Fibroblast of skin of right quadriceps (primary cell): Measurements from ENCODE around the gene L3MBTL4.

Source experiments
- DNase-seq: peaks from one replicate; pipeline ENCODE4 v3.0.0-alpha.2; 2013

Gene L3MBTL4

DNA sequence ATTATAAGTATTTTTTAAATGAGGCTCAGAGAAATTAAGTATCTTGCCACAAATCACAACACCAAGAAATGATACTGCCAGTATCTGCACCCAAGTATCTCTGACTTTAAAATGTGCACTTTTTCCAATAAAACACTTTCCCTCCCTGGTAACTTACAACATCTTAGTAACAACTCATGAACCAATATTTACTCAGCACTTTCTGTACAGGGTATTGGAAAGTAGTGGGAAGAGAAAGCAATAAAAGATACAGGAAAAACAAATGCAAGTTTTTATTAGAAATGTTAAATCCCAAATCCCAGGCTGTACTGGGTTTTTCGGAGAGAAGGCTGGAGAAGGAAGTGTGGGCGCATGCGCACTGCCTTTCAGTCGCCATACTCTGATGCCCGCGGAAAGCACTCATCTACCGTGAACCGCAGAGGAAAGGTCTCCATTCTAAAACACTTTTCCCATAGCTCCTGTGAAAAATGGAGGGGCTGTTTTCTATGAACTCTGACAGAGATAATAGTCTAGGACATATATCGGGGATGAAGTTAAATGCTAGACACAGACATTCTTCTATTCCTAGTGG lies 52.1 kb downstream of the L3MBTL4 start:
- no peak for DNase-seq

DNA sequence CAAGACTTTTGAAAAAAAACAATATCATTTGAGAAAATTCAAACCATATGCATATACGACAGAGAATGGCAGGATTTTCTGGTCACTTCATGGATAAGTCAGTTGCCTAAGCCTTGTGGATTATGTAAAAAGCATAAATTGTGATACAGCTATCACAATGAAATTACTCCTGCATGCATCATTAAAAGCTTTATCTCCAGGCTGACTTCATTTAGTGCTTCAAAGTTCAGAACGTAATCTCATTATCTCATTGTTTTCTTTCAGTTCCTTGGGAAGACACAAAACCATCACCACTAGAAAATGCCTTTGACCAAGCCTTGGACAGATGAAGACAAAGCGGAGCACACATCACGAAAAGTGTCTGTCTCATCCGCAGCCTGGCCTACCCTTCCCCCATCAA lies 57.0 kb downstream of the L3MBTL4 start:
- DNase-seq, result no peak

DNA sequence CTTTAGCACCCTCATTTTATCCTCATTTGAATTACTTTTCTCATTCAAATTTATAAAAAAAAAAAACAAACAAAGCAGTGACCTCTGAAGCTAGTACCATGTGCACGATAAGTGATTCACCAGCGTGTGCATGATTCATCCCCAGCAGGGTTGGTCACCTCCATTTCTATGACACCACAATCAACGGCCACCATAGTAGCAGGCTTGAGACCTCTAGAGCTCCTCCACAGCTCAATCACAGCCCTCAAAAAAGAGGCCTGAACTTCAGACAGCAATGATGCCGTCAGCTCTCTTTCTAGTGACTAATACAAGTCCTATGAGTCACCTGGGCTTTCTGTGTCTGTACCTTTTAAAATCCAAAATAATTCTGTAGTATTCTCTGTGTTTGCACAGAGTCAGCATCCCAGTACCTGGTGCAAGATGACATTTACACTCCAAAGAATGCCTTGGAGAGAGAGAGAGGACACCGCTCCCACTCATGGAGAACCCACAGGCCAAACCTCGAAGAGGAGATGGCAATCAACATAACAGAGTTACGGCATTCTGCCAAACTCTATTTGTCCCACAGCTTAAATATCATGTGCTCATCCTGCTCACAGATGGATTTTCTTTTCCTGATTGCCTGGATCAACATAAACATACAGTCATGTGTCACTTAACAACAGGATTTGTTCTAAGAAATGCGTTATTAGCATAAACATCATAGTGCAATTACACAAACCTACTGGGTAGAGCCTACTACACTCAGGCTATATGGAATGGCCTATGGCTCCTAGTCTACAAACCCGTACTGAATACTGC lies 58.7 kb downstream of the L3MBTL4 start:
- DNase-seq, result peak; percentile 36

DNA sequence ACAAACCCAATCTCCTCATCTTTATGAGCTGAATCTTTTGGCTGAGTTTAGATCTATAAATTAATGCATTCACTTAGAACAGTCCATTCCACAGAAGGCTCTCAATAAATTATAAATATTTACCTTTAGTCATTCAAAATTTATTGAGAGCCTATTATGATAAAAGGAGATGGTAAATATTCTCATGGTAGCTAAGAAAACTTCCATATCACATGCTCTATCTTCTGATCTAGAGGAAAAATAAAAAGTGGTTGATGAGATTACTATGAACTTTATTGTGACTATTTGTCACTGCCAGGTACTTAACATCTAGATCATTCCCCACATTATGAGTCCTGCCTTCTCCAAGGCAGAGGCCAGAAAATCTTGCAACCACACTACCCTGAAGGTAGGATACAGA lies 62.4 kb downstream of the L3MBTL4 start:
- no peak for DNase-seq

DNA sequence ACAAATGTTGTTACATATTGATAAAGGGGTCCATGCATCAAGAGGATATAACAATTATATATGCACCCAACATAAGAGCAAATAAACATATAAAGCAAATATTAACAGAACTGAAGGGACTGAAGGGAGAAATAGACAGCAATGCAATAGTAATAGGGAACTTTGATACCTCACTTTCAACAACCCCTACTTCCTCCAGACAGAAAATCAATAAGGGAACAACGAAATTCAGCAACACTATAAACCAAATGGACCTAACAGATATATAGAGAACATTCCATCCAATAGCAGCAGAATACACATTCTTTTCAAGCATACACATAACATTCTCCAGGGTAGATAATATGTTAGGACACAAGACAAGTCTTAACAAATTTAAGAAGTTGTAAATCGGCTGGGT lies 71.7 kb downstream of the L3MBTL4 start:
- DNase-seq, result no peak

DNA sequence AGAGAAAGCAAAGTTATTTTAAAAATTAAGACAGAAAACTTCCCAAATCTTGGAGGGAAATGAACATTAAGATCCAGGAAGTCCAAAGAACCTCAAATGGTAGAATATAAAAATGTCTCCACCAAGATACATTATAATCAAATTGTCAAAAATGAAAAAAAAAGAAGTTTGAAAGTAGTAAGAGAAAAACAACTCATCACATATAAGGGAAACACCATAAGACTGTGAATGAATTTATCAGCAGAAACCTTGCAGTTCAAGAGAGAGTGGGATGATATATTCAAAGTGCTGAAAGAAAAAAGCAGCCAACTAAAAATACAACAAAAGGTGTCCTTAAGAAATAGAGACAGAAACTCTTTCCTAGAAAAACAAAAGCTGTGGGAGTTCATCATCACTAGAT lies 73.0 kb downstream of the L3MBTL4 start:
- DNase-seq, result no peak

DNA sequence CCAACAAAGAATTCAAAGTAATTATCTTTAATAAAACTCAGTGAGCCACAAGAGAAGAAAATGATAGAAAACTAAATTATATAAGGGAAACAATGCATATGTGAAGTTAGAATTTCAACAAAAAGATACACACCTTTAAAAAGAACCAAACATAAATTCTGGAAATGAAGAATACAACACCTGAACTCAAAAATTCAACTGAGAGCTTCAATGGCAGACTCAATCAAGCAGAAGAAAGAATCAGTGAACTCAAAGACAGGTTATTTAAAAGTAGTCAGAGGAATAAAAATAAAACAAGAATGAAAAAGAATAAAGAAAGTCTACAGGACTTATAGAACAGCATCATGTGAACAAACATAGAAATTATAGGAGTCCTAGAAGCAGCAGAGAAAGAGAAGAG lies 73.4 kb downstream of the L3MBTL4 start:
- DNase-seq, result no peak

DNA sequence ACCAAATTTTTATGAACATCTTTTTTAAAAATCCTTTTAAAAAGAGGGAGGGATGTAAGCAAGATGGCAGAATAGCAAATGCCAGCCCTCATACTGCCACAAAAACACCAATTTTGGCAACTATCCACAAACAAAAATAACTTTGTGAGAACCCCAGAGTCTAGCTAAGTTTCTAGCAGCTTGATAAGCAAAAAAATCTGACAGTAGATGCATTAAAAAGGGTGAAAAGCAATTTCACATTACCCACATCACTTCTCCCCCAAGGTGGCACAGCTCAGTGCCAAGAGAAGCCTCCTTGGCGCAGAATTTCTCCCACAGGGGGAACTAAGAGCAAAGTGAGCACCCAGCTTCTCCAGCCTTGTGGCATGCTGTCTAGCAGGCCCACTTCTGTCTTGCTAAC lies 74.6 kb downstream of the L3MBTL4 start:
- DNase-seq, result no peak

DNA sequence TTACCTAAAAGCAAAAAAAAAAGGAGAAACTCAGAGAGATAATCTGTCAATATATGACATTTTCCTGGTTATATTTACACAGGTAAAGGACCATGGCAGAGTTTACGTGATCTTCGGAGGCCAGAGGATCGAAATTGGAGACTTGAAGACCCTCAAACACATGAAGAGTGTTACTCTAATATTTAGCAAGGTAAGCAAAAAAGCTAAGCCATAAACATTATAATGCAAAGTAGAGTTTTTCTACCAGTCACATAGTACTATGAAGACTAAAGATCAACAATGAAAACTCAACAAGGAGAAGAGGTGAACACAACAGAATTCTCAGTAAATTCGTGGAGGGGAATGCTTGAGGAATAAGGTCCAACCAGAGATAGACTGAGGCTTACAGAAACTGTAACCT lies 78.5 kb downstream of the L3MBTL4 start:
- DNase-seq, result no peak

DNA sequence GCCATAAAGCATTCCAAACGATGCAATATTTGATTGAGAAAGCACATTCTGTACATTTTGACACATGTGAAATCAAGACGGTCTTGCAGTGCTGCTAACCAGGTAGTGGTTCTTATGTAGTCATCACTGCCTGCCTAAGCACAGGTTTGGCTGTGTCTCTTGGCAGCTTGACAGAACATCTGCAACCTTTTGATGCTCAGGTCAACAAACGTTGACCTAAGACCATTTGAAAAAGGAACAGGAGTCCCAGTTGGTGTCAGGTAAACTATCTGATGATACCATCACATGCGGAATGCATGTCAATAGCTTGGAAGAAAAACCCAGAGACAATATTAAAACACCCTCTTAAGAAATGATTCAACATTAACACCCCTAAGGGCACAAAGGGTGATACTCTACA lies 80.7 kb downstream of the L3MBTL4 start:
- no peak for DNase-seq

DNA sequence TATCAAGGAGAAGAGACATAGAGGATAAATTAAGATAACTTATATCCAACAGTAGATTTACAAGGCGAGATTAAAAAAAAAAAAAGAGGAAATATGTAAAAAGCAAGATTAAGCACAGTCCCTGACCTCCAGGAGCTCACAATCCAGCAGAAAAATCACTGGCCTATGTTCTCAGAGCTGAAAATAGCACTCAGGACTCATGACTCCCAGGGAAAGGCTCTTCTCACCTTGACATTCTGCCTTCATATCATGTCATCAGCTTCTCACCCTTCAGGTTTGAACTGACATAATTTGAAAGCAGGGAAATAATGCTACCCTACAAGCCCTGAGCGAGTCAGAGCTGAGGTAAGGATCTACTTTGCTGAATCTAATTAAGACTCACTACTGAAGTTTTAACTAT lies 82.8 kb downstream of the L3MBTL4 start:
- DNase-seq, result no peak

DNA sequence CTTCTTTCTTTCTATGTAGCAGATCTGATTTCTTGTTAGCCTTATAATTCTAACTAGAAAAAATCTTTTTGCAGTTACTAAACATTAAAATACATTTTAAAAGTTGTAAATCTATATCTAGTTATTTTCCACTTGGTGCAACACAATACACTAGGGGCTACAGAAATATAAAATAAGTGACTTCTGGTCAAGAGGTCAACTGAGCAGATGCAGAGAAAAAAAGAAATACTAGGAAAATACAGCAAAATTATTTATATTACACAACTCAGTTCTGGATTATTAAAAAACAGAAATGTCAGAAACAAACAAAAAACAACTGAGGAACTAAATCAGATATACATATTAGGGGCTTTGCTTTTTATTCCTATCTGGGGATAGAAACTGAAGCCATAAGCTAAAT lies 83.9 kb downstream of the L3MBTL4 start:
- no peak for DNase-seq

DNA sequence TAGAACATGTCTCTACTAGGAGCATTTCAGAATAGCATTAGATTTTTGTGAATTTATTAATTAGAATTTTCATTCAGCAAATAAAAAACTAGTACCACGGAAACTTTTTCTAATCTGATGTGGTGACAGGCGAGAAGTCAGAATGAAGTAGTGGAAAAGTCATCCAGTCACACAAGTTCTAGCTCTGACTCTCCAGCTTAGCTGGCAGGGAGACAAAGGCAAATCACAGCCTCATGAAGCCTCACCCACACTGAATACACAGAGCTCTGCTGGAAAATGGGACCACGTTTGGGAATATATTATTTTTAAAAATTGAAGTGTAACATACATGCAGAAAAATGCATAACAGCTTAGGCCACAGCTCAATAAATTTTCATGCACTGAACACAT lies 86.1 kb downstream of the L3MBTL4 start:
- DNase-seq, result no peak

DNA sequence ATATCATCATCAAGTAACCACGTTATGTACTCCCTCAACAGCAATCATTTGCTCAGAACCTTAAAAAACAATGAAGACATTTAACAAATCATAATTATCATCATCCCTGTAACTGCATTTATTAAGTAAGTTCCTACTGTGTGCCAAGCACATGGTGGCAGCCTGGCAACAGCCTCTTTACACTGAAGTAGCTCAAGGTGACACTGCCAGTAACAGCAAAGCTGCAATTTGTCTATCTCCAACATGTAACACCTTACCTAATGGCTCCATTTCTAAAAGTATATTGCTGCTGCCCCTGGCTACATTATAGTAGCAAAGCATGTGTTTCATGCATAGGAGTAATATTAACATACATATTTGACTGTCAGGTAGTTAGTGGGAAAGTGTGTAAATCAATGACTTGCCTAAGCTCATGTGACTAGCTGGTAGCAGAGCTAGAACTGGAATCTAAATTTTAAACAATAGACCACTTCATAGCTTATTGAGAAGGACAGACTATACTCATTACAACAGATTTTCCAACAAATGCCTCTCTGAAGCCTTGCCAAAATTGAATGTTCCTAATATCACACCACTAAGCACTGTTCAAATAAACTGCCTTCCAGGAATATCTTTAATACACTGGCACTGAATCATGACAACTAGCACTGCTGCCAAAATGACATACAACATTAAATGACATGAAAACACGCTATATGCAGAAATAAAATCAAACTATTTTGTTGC lies 86.7 kb downstream of the L3MBTL4 start:
- no peak for DNase-seq

DNA sequence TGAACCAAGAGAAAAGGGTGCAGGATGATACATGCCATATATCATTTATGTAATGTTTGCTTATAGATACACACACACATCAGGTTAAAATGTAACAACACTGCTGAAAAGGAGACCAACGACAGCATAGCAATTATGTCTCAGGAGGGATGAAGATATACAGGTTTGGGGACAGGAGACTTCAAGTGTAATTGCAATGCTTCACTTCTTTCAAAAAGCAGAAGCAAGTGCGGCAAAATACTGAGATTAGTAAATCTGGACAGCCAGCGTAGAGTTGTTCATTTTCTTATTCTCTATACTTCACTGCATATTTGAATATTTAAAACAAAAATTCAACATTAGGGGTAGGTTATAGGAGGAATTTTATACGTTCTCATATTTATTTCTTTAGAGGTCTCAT lies 87.2 kb downstream of the L3MBTL4 start:
- DNase-seq, result no peak

DNA sequence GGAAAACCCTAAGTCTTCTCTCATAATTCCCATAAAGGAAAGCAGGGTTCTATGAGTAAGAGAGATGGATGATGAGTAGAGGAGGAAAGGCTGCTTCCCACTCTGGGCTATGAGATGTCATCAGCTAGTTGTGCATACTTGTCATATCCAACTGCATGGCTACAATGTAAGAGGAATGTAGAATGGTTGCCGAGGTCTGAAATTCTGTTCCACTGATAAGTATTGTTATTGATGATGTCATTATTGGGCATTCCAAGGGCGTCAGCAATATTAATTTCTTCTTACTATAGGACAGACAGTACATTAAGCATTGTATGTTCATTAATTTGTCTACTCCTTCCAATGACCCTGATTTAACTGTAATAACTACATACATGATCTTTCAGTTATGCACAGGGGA lies 88.1 kb downstream of the L3MBTL4 start:
- no peak for DNase-seq

DNA sequence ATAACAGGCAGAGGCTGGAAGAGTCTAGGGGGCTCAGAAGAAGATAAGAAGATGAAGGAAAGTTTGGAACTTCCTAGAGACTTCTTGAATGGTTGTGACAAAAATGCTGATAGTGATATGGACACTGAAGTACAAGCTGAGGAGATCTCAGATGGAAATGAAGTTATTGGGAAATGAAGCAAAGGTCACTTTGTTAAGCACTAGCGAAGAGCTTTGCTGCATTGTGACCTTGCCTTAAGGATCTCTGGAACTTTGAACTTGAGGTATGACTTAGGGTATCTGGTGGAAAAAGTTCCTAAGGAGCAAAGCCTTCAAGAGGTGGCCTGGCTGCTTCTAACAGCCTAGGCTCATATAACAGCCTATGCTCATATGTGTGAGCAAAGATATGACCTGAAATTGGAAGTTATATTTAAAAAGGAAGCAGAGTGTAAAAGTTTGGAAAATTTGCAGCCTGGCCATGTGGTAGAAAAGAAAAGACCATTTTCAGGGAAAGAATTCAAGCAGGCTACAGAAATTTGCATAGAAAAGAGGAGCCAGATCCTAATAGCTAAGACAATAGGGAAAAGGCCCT lies 91.3 kb downstream of the L3MBTL4 start:
- DNase-seq, result no peak

DNA sequence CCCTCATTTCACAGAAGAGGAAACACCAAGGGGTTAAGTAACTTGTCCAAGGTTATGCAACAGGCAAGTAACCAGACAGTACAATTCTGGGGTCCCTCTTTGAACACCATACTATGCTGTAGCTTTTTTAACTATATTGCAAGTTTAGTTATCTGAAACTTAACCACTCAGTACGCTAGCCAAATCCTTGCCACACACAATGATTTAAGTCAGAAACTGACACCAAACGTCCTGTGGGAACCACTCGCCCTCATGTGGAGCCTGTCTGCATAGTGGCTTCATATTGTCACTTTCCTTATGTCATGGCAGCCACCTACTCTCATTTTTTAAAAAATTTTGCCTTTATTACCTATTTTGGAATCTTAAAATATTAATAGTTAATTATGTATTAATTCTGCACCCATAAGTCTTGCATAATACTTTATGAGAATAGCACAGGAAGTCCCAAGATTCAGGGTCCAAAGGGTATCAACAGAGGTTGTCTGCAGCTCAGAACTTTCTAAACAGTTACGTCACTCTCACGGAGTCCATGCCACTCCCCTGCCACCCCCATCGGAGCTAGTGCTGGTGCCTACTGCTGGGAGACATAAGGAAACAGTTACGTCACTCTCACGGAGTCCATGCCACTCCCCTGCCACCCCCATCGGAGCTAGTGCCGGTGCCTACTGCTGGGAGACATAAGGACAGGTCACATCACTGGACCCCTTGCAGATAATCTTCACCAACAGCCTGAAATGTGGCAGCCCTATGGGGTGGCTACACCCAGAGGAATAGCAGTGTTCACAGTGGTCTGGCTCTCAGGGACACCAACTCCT lies 99.0 kb downstream of the L3MBTL4 start:
- DNase-seq, result no peak

DNA sequence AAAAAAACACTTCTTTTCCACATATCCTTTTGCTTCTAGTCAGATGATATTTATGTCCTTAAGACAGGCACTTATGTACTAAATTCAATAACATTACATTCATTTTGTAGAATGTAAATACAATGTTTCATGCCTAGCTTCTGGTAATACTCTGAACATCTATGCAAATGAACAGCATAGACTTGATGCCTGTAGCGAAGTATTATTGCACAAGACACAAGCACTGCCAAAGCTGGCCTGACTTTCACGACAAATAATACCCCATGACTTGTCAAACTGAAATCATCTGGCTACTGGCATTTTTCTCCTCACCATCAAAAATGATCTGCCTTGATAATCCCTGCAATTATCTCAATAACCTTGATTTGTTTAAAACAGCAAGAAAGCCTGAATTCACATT lies 101.3 kb downstream of the L3MBTL4 start:
- DNase-seq, result no peak

DNA sequence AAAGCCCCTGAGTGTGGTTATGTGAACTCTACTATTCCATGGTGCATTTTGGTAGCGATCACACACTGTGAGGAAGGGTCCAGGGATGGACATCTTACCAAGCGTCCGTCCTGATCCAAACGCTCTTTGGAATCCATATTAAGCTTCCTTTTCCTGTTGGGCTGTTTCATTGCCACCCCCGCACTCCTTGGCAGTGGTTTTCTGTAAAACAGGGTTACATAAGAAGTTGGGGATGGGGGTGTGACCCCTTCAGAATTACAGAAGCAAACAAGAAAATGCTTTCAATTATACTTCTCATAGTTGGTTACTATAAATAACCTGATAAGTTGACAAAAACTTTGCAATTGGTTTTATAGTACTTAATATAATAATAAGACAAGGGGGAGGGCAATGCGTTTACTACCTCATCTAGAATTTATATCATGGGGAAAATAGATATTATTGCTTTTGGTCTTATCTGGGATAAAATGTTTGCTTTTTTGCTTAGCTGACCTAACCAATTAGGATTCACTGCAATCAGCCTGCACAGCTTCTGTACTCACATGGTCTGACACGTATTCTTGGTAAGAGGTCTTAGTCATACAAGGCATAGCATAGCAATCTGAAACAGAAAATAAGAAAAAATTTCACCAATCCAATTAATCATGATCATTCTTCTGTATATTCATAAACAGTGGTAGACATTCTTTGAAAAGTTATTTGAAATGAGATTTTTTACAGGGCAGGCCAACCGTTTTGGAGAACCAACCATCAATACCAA lies 103.1 kb downstream of the L3MBTL4 start:
- DNase-seq, result no peak

DNA sequence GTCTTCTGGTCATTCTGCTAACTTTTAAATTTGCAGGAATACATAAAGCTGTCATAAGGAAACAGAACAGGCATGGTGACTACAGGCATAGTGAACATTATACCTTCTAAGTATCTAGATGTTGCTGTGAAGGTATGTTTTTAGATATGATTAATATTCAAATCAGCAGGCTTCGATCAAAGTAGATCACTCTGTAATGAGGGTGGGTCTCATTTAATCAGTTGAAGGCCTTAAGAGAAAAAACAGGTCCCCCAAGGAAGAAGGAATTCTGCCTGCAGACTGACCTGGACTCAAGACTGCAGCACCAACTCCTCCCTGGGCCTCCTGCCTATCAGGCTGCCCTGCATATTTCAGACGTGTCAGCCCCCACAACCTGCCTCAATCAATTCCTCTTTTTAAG lies 104.0 kb downstream of the L3MBTL4 start:
- DNase-seq, result no peak

DNA sequence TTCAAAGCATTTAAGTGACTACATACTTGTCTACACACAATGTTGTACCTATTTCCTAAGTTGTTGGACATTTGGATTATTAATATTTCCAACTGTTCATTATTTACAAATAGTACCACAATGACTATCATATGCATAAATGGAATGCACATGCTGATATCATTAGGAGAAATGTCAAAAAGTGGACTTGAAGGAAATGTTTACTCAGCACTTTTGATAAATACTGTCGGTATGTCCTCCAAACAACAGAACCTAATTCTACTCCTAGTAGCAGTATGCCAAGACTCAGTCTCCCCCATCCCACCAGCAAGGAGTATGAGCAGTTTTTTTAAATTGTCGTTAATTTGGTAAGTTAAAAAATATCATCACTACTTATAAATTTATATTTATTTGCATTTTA lies 116.8 kb downstream of the L3MBTL4 start:
- DNase-seq, result no peak
